ENCODE results near the gene SLC5A5.

- no peak for TF ChIP-seq EZH2 (IDR thresholded peaks at IDR 0.05; ENCODE audit: low read depth, low read length, severe bottlenecking)
- no peak for TF ChIP-seq SUZ12 (IDR thresholded peaks at IDR 0.05; ENCODE audit: low read length)
- 0 out of 2 replicates have a peak, but pooled peaks have one; percentile 15 for TF ChIP-seq CEBPB (IDR thresholded peaks at IDR 0.05; ENCODE audit: low read depth, low read length)
- no peak for TF ChIP-seq CBX8 (IDR thresholded peaks at IDR 0.05; ENCODE audit: borderline replicate concordance, low read depth, low read length)
- TF ChIP-seq RNF2 (IDR thresholded peaks at IDR 0.05; ENCODE audit: borderline replicate concordance, low read depth, low read length, missing control alignments, poor library complexity, severe bottlenecking), result no peak
- TF ChIP-seq, protein P1, sequence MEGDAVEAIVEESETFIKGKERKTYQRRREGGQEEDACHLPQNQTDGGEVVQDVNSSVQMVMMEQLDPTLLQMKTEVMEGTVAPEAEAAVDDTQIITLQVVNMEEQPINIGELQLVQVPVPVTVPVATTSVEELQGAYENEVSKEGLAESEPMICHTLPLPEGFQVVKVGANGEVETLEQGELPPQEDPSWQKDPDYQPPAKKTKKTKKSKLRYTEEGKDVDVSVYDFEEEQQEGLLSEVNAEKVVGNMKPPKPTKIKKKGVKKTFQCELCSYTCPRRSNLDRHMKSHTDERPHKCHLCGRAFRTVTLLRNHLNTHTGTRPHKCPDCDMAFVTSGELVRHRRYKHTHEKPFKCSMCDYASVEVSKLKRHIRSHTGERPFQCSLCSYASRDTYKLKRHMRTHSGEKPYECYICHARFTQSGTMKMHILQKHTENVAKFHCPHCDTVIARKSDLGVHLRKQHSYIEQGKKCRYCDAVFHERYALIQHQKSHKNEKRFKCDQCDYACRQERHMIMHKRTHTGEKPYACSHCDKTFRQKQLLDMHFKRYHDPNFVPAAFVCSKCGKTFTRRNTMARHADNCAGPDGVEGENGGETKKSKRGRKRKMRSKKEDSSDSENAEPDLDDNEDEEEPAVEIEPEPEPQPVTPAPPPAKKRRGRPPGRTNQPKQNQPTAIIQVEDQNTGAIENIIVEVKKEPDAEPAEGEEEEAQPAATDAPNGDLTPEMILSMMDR (IDR thresholded peaks at IDR 0.05; ENCODE audit: control extremely low read depth in 1 of 3, insufficient read depth in 1 of 3, low read depth in 1 of 3, low read length in 3 of 3), result peak; percentile 93 to 97 (median 97)
- peak; percentile 49; the same call in 1 of the 2 replicates for TF ChIP-seq CHD2 (IDR thresholded peaks at IDR 0.05; ENCODE audit: low read length)
- TF ChIP-seq POLR2A (IDR thresholded peaks at IDR 0.05; ENCODE audit: control extremely low read depth in 1 of 2, low read depth in 2 of 2, low read length in 2 of 2), result no peak; a peak in 2 of 3 replicates
- peak; percentile 97 to 98 for TF ChIP-seq RAD21 (IDR thresholded peaks at IDR 0.05 in 1 of 2, conservative IDR thresholded peaks at IDR 0.05 in 1 of 2; ENCODE audit: low read depth in 2 of 2, low read length in 2 of 2)
- TF ChIP-seq SIN3A (conservative IDR thresholded peaks at IDR 0.05 in 1 of 2, IDR thresholded peaks at IDR 0.05 in 1 of 2; ENCODE audit: low read depth in 1 of 2, low read length in 2 of 2), result peak in 1 of 2 experiments; percentile 87; a peak in 2 of 4 replicates
- TF ChIP-seq POLR2AphosphoS5 (IDR thresholded peaks at IDR 0.05; ENCODE audit: low read depth, low read length), result peak; percentile 57; the same call in 1 of the 2 replicates
- TF ChIP-seq, protein P2, sequence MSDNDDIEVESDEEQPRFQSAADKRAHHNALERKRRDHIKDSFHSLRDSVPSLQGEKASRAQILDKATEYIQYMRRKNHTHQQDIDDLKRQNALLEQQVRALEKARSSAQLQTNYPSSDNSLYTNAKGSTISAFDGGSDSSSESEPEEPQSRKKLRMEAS (IDR thresholded peaks at IDR 0.05), result peak; percentile 99
These were observed 61.0 kb downstream of the SLC5A5 start, which contains the start of gene CCDC124 for GRCh38 chr19:17932485-17933338.
